Lower leg skin (tissue), 3 donors: ENCODE results near the gene EXO1.

Experiments used
- CTCF ChIP-seq, 3 donors: fragments of 450-650 bp; IDR thresholded peaks; one replicate each; pipeline ENCODE4 v1.5.1; 2016; ENCODE audit warnings: antibody characterized with exemption in 3 of 3, mild to moderate bottlenecking in 3 of 3, moderate library complexity in 2 of 3
- POLR2A ChIP-seq, 2 donors: fragments of 450-650 bp; IDR thresholded peaks; one replicate each; pipeline ENCODE4 v1.6.1; 2016 to 2017; ENCODE audit warnings: antibody characterized with exemption in 2 of 2, mild to moderate bottlenecking in 1 of 2, moderate library complexity in 1 of 2

DNA sequence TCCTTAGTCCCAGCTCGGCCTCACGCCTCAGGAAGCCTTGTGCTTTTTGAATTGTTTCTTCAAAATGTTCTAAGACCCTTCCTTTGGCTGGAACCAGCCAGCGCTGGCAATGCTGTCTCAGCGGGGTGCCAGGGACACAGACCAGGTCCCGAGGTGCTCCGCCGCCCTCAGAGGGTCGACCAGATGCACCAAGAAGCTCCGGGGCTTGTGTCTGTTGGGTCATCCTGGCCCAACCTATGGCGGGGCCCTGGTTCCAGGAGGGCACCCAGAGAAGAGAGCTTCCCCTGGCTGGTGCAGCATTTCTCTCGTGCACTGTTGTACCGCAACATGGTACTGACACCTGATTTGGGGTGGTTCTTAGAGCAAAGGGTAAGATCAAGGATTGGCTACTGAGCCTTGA lies 69.5 kb downstream of the EXO1 start:
- TF ChIP-seq CTCF (IDR thresholded peaks at IDR 0.05) (no peak), POLR2A (IDR thresholded peaks at IDR 0.05) (no peak)
